HG03095 (cell line): ENCODE data around the gene NCDN.
"Not testable (repeated sequence)": the region's sequence is repeated elsewhere in the genome, so short reads cannot be mapped to it uniquely, and the experiment has no call there.

Source experiments
- ATAC-seq: cut with Tn5 transposase; IDR thresholded peaks from one replicate; pipeline ENCODE4 v1.9.1; 2021; ENCODE audit warnings: moderate library complexity; ENCODE audit not compliant: unreplicated experiment

NCDN gene

GRCh38 chr1:35568975-35569395 lies 11.4 kb downstream of the NCDN start:
- no peak for ATAC-seq

GRCh38 chr1:35569936-35570335 lies 12.3 kb downstream of the NCDN start:
- no peak for ATAC-seq

- no peak for ATAC-seq
Measured at GRCh38 chr1:35570589-35571137, 13.1 kb downstream of the NCDN start.

- no peak for ATAC-seq
Measured at GRCh38 chr1:35571263-35571662, 13.7 kb downstream of the NCDN start.

GRCh38 chr1:35572296-35572695 lies 14.7 kb downstream of the NCDN start:
- no peak for ATAC-seq

- ATAC-seq = no peak
Measured at GRCh38 chr1:35573198-35574124, 15.9 kb downstream of the NCDN start, which contains the start of gene TFAP2E. TSS of gene TFAP2E (plus strand) at chr1:35573314. CDS start at chr1:35573578, 264 bp downstream.

GRCh38 chr1:35574125-35574654 lies 16.6 kb downstream of the NCDN start:
- ATAC-seq = no peak

GRCh38 chr1:35574655-35575415 lies 17.2 kb downstream of the NCDN start:
- ATAC-seq = no peak

- ATAC-seq = no peak
Measured at GRCh38 chr1:35575416-35575958, 17.9 kb downstream of the NCDN start.

GRCh38 chr1:35576061-35576765 lies 18.6 kb downstream of the NCDN start:
- no peak for ATAC-seq

- ATAC-seq = not testable (repeated sequence)
Measured at GRCh38 chr1:35576766-35577070, 19.1 kb downstream of the NCDN start.

GRCh38 chr1:35577071-35577998 lies 19.7 kb downstream of the NCDN start:
- peak; percentile 52 for ATAC-seq

- no peak for ATAC-seq
Measured at GRCh38 chr1:35580949-35581388, 23.4 kb downstream of the NCDN start.

- ATAC-seq = not testable (repeated sequence)
Measured at GRCh38 chr1:35581621-35582020, 24.0 kb downstream of the NCDN start.

- no peak for ATAC-seq
Measured at GRCh38 chr1:35585281-35585680, 27.7 kb downstream of the NCDN start.

- not testable (repeated sequence) for ATAC-seq
Measured at GRCh38 chr1:35585805-35586204, 28.2 kb downstream of the NCDN start.

GRCh38 chr1:35586808-35587207 lies 29.2 kb downstream of the NCDN start:
- no peak for ATAC-seq

GRCh38 chr1:35587736-35588135 lies 30.1 kb downstream of the NCDN start:
- ATAC-seq = no peak

- ATAC-seq = no peak
Measured at GRCh38 chr1:35588197-35588910, 30.8 kb downstream of the NCDN start.
